SK-N-SH (cell line): ENCODE data around the gene KMT2B. TPM values are rescaled to one million over a fixed set of nuclear protein-coding genes. Genes with fewer than 3 reads are reported as not detected.

Source experiments
- CTCF ChIA-PET: fragments of 300-600, 350-600 bp; formaldehyde crosslinking; extraction: SDS; loops from one replicate; lab custom pipeline; 2021; lab: Yijun Ruan, JAX
- POLR2A ChIA-PET: fragments of 350-600 bp; sonication (Branson Sonifier 250); formaldehyde crosslinking; extraction: SDS; loops from one replicate; lab custom pipeline; 2020; ENCODE audit warnings: antibody characterized with exemption, inconsistent platforms; lab: Yijun Ruan, JAX
- DNase-seq: peaks from one replicate; pipeline ENCODE4 v3.0.0; 2012
- H2AFZ ChIP-seq: fragments of 200-600 bp; sonication (generic); 2 replicates; pipeline ENCODE4 v1.8.1; 2016; ENCODE audit warnings: antibody characterized with exemption, mild to moderate bottlenecking, low read depth
- H3F3A ChIP-seq: fragments of 200-600 bp; sonication (generic); replicated peaks from 2 replicates; pipeline ENCODE3; 2016; ENCODE audit warnings: antibody characterized with exemption, mild to moderate bottlenecking; ENCODE audit not compliant: insufficient read depth
- H3K27ac ChIP-seq, 2 experiments: fragments of 200-500 bp in 1 of 2; fragments of 200-600 bp in 1 of 2; sonication (Bioruptor generic) in 1 of 2; sonication (generic), shearing (Covaris generic) in 1 of 2; 2 replicates each; pipeline versions ENCODE4 v1.5.1 to v1.6.1; 2014 to 2016; ENCODE audit warnings: low read depth in 2 of 2, inconsistent platforms in 1 of 2, low read length in 1 of 2, mild to moderate bottlenecking in 1 of 2, mixed read lengths in 1 of 2
- H3K27me3 ChIP-seq: fragments of 200-600 bp; sonication (generic), shearing (Covaris generic); 2 replicates; pipeline ENCODE4 v1.6.1; 2016; ENCODE audit warnings: mixed run types; ENCODE audit not compliant: insufficient read depth
- H3K36me3 ChIP-seq, 2 experiments: fragments of 200-500 bp in 1 of 2; fragments of 200-600 bp in 1 of 2; sonication (Bioruptor generic) in 1 of 2; sonication (generic) in 1 of 2; replicated peaks in 1 of 2; 2 replicates each; pipeline versions ENCODE3 to v1.5.1; 2014 to 2016; ENCODE audit warnings: low read length in 1 of 2, mild to moderate bottlenecking in 1 of 2; ENCODE audit not compliant: insufficient read depth in 2 of 2, control insufficient read depth in 1 of 2
- H3K4me1 ChIP-seq, 2 experiments: fragments of 200-500 bp in 1 of 2; fragments of 200-600 bp in 1 of 2; sonication (Bioruptor generic) in 1 of 2; sonication (generic), shearing (Covaris generic) in 1 of 2; 2 replicates each; pipeline versions ENCODE4 v1.5.1 to v1.6.1; 2014 to 2016; ENCODE audit warnings: low read depth in 1 of 2, low read length in 1 of 2, mixed run types in 1 of 2; ENCODE audit not compliant: insufficient read depth in 2 of 2, control insufficient read depth in 1 of 2
- H3K4me2 ChIP-seq: fragments of 200-600 bp; sonication (generic), shearing (Covaris generic); 2 replicates; pipeline ENCODE4 v1.6.1; 2017; ENCODE audit warnings: mixed run types
- H3K4me3 ChIP-seq, 2 experiments: fragments of 200-500 bp in 1 of 2; fragments of 200-600 bp in 1 of 2; sonication (Bioruptor generic) in 1 of 2; sonication (generic), shearing (Covaris generic) in 1 of 2; 2 replicates each; pipeline versions ENCODE4 v1.5.1 to v1.8.1; 2014 to 2016; ENCODE audit warnings: low read depth in 2 of 2, inconsistent platforms in 1 of 2, low read length in 1 of 2, mild to moderate bottlenecking in 1 of 2, mixed read lengths in 1 of 2, moderate library complexity in 1 of 2
- H3K79me2 ChIP-seq: fragments of 200-600 bp; sonication (generic); 2 replicates; pipeline ENCODE4 v1.8.1; 2017; ENCODE audit warnings: mild to moderate bottlenecking; ENCODE audit not compliant: insufficient read depth
- H3K9ac ChIP-seq: fragments of 200-600 bp; sonication (generic); 2 replicates; pipeline ENCODE4 v1.6.1; 2017; ENCODE audit warnings: mixed run types
- H3K9me2 ChIP-seq: fragments of 200-600 bp; sonication (generic); 2 replicates; pipeline ENCODE4 v1.6.1; 2017; ENCODE audit warnings: mixed run types
- H3K9me3 ChIP-seq: fragments of 200-600 bp; sonication (generic); 2 replicates; pipeline ENCODE4 v1.6.1; 2017; ENCODE audit warnings: mixed run types, mild to moderate bottlenecking, moderate library complexity
- H4K20me1 ChIP-seq: fragments of 200-600 bp; sonication (generic); 2 replicates; pipeline ENCODE4 v1.6.1; 2017; ENCODE audit warnings: mild to moderate bottlenecking, mixed run types; ENCODE audit not compliant: insufficient read depth
- CTCF ChIP-seq: fragments of 200-600 bp; sonication (generic); IDR thresholded peaks from 2 replicates; pipeline ENCODE4 v1.6.1; 2017; ENCODE audit warnings: antibody characterized with exemption, mild to moderate bottlenecking, moderate library complexity
- ELF1 ChIP-seq: IDR thresholded peaks from 2 replicates; pipeline ENCODE4 v1.4.0; 2012
- EP300 ChIP-seq, 2 experiments: IDR thresholded peaks; 2 replicates each; pipeline versions ENCODE4 v1.4.0 to v1.6.1; 2012; ENCODE audit warnings: borderline replicate concordance in 1 of 2, low read depth in 1 of 2, low read length in 1 of 2
- FOSL2 ChIP-seq: IDR thresholded peaks from 2 replicates; pipeline ENCODE4 v1.4.0; 2012; ENCODE audit warnings: low read depth, mild to moderate bottlenecking, moderate library complexity, borderline replicate concordance
- FOXM1 ChIP-seq: IDR thresholded peaks from 2 replicates; pipeline ENCODE4 v1.4.0; 2012; ENCODE audit warnings: low read depth, mild to moderate bottlenecking
- GATA2 ChIP-seq: sonication (generic); formaldehyde crosslinking; IDR thresholded peaks from 2 replicates; pipeline ENCODE4 v1.5.0; 2020; ENCODE audit warnings: mild to moderate bottlenecking, missing genetic modification reagents
- MAX ChIP-seq: IDR thresholded peaks from 2 replicates; pipeline ENCODE4 v1.4.0; 2012; ENCODE audit warnings: low read depth
- MEF2A ChIP-seq: IDR thresholded peaks from 2 replicates; pipeline ENCODE4 v1.4.0; 2012; ENCODE audit warnings: low read depth, borderline replicate concordance
- MXI1 ChIP-seq: IDR thresholded peaks from 2 replicates; pipeline ENCODE4 v1.6.1; 2012; ENCODE audit warnings: mild to moderate bottlenecking, low read depth, low read length, improper control_type of control experiment
- NRF1 ChIP-seq: IDR thresholded peaks from 2 replicates; pipeline ENCODE4 v1.6.1; 2012; ENCODE audit warnings: low read depth, mild to moderate bottlenecking, low read length
- POLR2AphosphoS5 ChIP-seq: IDR thresholded peaks from 2 replicates; pipeline ENCODE4 v1.6.1; 2012; ENCODE audit warnings: low read depth, low read length
- RAD21 ChIP-seq: IDR thresholded peaks from 2 replicates; pipeline ENCODE4 v1.6.1; 2012; ENCODE audit warnings: mild to moderate bottlenecking, low read length
- REST ChIP-seq: IDR thresholded peaks from 2 replicates; pipeline ENCODE4 v1.6.1; 2012; ENCODE audit warnings: mild to moderate bottlenecking, low read depth, low read length, moderate library complexity
- SMC3 ChIP-seq: IDR thresholded peaks from 2 replicates; pipeline ENCODE4 v1.6.1; 2012; ENCODE audit warnings: low read depth, low read length, improper control_type of control experiment
- TAF1 ChIP-seq: IDR thresholded peaks from 2 replicates; pipeline ENCODE4 v1.6.1; 2012; ENCODE audit warnings: low read depth, mild to moderate bottlenecking, low read length, moderate library complexity, borderline replicate concordance
- TCF12 ChIP-seq: IDR thresholded peaks from 2 replicates; pipeline ENCODE4 v1.4.0; 2012
- TEAD4 ChIP-seq: IDR thresholded peaks from 2 replicates; pipeline ENCODE4 v1.4.0; 2012; ENCODE audit warnings: mild to moderate bottlenecking, borderline replicate concordance; ENCODE audit not compliant: insufficient read depth
- USF1 ChIP-seq: IDR thresholded peaks from 2 replicates; pipeline ENCODE4 v1.4.0; 2012; ENCODE audit warnings: low read depth, borderline replicate concordance
- USF2 ChIP-seq: fragments of 150-350 bp; IDR thresholded peaks from 2 replicates; pipeline ENCODE4 v1.6.1; 2017; ENCODE audit warnings: antibody characterized with exemption, low read length, low read depth, borderline replicate concordance
- WGBS: methylation state at CpG from one replicate; pipeline ENCODE4 v1.1.6; 2017; ENCODE audit warnings: low lambda C conversion rate; 5-methylcytosine and 5-hydroxymethylcytosine counted together
- polyA plus RNA-seq, 3 experiments: library from polyadenylated mRNA; depleted of rRNA; stranded (reverse); fragments of >200 nt; gene quantifications; 2 replicates each; pipeline ENCODE4 v1.2.3, GENCODE V29; 2012

The KMT2B gene
- polyA plus RNA-seq, 1 of the 3 experiments (the other 2 are of a cell fraction): 29.2 TPM

GRCh38 chr19:35786299-35787160 is 68.7 kb downstream of the KMT2B start:
- H3K4me3 ChIP-seq: no peak overlapping the region
- no peaks in the 10 kb centered on the region for H3K79me2 ChIP-seq
- H3K9me2 ChIP-seq: no peaks in the 10 kb centered on the region
- TF ChIP-seq USF2 (no peak), REST (no peak), RAD21 (no peak), MEF2A (no peak), TAF1 (no peak)
- WGBS: 91% methylated on average over 22 of the region's 31 CpGs
- no peaks in the 10 kb centered on the region for H3K9me3 ChIP-seq
- no peak overlapping the region for H2AFZ ChIP-seq
- no peak overlapping the region for H3K9ac ChIP-seq
- no peak overlapping the region for H3K27ac ChIP-seq
- no peaks in the 10 kb centered on the region for H3K27me3 ChIP-seq
- CTCF ChIA-PET: interaction anchor here (1.9 kb wide), 1 partner anchor 33 kb away, joined by 6 read pairs; no protein-coding TSS in a partner anchor
- POLR2A ChIA-PET: no interaction called here
- H3K4me1 ChIP-seq: no peaks in the 10 kb centered on the region
- no peak overlapping the region for H3K4me2 ChIP-seq
- DNase-seq: no peak
- peaks cover 0 to 5% of the 10 kb centered on the region in 2 experiments for H3K36me3 ChIP-seq
- no peaks in the 10 kb centered on the region for H4K20me1 ChIP-seq
- H3F3A ChIP-seq: no peaks in the 10 kb centered on the region

GRCh38 chr19:35787227-35787799 is 69.5 kb downstream of the KMT2B start:
- no peaks in the 10 kb centered on the region for H3K27me3 ChIP-seq
- POLR2A ChIA-PET: no interaction called here
- H3K4me3 ChIP-seq: no peak overlapping the region
- H4K20me1 ChIP-seq: no peaks in the 10 kb centered on the region
- no peak overlapping the region for H3K4me2 ChIP-seq
- H2AFZ ChIP-seq: no peak overlapping the region
- H3K9ac ChIP-seq: no peak overlapping the region
- no peaks in the 10 kb centered on the region for H3K79me2 ChIP-seq
- H3K9me3 ChIP-seq: no peaks in the 10 kb centered on the region
- H3K27ac ChIP-seq: no peak overlapping the region; a peak in 1 of 4 replicates
- no peaks in the 10 kb centered on the region for H3K9me2 ChIP-seq
- no peaks in the 10 kb centered on the region for H3F3A ChIP-seq
- peaks cover 0 to 5% of the 10 kb centered on the region in 2 experiments for H3K36me3 ChIP-seq
- CTCF ChIA-PET: interaction anchor here (1.9 kb wide), 1 partner anchor 32 kb away, joined by 6 read pairs; no protein-coding TSS in a partner anchor
- no peak for DNase-seq
- whole genome bisulfite sequencing: 93% methylated on average over 11 of the region's 15 CpGs
- no peaks in the 10 kb centered on the region for H3K4me1 ChIP-seq
- TF ChIP-seq RAD21: no peak
- TF ChIP-seq EP300 (IDR thresholded peaks at IDR 0.05; ENCODE audit: borderline replicate concordance in 1 of 2, low read depth in 1 of 2, low read length in 1 of 2): no peak
- TF ChIP-seq USF1: no peak
- TF ChIP-seq MXI1: no peak
- no peak for TF ChIP-seq CTCF
- TF ChIP-seq TEAD4: no peak
- TF ChIP-seq TAF1: no peak
- TF ChIP-seq FOXM1: no peak
- TF ChIP-seq SMC3: no peak
- TF ChIP-seq POLR2AphosphoS5: no peak
- TF ChIP-seq GATA2 (CRISPR knock-in tag): no peak
- no peak for TF ChIP-seq TCF12
- TF ChIP-seq NRF1: no peak
- TF ChIP-seq MAX: no peak
- TF ChIP-seq FOSL2: no peak
- no peak for TF ChIP-seq ELF1
